ENCODE measurements around the gene CLIC3. TPM values are rescaled to one million over a fixed set of nuclear protein-coding genes. Genes with fewer than 3 reads are reported as not detected.
"Not testable (repeated sequence)": the region's sequence is repeated elsewhere in the genome, so short reads cannot be mapped to it uniquely, and the experiment has no call there.

CLIC3 gene
- total RNA-seq, 1 donor from 2014 or later, result 0.31 TPM

DNA sequence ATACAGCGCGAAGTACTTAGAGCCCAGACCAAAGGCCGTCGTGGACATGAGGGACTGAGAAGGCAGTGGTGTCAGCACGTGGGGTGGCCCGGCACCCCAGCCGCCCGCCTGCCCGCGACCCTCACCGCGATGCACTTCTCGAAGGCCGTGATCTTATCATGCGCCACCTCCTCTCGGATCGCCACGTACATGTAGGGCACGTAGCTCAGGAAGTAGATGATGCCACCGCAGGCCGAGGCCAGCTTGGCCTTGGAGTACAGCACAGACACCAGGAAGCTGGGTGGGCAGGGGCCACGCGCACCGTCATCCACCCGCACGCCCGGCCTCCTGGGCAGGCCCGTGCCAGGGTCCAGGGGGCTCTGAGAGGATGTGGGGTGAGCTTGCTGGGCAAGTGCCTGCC lies 20.7 kb upstream of the CLIC3 start:
- no peak for DNase-seq

DNA sequence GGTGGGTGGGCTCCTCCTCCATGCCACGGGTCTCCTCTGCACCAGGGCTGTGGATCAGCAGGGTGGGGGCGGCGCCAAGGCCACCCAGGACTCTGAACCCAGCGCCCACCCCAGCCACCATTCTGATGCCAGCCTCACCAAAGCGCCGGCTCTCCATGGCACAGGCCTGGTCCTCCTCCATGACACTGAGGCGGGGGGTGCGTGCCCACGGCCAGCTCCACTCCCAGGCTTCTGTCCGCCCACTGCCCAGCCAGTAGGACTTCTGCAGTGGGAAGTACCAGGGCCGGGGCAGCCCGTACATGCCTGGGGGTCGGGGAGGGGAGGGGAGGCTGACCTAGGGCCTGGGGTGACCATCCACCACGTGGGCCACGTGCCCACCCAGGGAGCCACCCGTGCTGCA lies 20.1 kb upstream of the CLIC3 start:
- no peak for DNase-seq

DNA sequence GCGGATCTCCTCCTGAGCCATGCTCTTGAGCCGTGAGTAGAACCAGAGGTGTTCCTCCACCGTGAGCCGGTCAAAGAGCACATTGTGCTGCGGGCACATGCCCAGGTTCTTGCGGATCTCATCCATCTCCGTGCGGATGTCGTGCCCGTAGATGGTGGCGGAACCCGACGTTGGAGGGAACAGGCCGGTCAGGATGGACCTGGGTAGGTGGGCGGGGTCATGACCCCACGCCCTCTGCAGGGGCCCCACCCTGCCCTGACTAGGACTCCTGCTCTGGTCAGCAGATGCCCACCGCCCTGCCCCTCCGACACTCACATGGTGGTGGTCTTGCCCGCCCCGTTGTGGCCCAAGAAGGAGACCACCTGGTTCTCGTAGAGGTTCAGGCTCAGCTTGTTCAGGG lies 19.6 kb upstream of the CLIC3 start:
- no peak for DNase-seq

DNA sequence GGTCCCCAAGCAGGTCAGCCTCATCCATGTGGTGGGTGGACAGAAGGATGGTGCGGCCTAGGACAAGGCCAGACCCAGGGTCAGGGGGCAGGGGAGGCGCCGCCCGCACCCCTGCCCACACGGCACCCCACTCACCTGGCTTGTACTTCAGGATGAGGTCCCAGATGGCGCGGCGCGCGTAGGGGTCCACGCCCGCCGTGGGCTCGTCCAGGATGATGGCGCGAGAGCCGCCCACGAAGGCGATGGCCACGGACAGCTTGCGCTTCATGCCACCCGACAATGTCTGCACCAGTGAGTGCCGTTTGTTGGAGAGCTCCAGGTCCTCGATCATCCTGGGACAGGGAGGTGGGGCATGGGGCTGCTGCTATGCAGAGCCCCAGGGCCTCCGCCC lies 19.2 kb upstream of the CLIC3 start:
- no peak for DNase-seq

DNA sequence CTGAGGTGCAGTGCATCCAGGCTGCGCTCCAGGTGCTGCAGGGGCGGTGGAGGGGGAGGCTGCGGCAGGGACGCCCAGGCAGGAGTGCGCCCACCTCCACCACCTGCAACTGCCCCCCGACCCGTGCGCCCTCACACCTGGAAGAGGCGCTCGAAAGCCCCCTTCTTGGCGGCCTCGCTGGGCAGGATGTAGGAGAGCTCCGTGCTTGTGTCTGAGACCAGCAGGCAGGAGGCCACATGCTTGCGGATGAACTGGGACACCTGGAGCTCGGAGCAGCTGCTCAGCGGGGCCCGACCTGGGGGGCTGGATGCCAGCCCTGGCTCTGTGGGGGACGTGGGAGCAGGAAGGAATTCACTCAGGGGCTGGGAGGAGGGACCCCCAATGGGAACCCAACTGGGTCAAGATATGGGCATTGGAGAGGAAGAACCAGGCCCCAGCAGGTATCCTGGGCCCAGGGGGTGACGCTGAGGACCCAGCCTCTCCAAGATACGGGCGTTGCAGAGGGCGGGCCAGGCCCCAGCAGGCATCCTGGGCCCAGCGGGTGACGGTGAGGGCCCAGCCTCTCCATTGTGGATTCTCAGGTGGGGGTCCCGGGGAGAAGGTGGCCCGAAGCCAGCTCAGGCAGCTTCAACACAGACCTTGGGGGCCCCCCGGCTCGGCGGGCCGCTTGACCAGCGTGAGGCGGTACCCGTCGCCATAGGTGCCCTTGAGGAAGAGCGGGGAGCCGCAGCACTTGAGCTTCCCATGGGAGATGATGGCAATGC lies 18.6 kb upstream of the CLIC3 start:
- no peak for DNase-seq

DNA sequence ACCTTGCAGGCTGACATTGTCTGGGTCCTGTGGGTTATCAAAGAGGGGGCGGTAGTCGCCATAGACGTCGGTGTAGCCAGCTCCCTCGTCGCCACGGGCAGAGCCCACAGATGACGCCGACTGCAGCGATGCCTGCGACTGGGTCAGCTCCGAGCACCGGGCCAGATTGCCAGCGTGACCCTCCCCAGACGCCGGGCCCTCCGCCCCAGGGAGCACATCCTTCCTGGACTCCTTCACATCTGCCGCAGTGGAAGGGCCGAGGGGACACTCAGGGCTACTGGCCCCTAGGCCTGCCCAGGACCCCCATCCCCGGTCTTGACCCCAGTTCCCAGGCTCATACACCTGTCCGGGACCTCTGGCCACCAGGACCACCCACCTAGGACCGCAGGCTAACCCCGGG lies 17.8 kb upstream of the CLIC3 start:
- no peak for DNase-seq

DNA sequence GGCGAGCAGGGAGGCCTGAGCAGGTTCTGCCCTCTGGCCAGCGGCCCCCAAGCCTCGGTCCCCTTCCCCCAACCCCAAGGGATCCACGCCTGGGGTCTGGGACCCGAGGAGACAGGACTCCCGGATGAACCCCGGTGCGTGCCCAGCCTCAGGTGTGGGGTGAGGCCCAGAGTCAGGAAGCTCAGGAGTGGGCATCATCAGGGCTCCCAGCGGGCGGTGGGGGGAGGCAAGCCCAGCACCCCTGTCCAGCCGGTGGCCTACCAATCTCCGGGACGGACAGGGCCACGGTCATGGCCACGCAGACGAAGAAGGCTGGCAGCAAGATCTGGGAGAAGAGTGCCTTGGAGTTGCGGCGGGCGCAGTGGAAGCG lies 17.2 kb upstream of the CLIC3 start:
- DNase-seq, result no peak

DNA sequence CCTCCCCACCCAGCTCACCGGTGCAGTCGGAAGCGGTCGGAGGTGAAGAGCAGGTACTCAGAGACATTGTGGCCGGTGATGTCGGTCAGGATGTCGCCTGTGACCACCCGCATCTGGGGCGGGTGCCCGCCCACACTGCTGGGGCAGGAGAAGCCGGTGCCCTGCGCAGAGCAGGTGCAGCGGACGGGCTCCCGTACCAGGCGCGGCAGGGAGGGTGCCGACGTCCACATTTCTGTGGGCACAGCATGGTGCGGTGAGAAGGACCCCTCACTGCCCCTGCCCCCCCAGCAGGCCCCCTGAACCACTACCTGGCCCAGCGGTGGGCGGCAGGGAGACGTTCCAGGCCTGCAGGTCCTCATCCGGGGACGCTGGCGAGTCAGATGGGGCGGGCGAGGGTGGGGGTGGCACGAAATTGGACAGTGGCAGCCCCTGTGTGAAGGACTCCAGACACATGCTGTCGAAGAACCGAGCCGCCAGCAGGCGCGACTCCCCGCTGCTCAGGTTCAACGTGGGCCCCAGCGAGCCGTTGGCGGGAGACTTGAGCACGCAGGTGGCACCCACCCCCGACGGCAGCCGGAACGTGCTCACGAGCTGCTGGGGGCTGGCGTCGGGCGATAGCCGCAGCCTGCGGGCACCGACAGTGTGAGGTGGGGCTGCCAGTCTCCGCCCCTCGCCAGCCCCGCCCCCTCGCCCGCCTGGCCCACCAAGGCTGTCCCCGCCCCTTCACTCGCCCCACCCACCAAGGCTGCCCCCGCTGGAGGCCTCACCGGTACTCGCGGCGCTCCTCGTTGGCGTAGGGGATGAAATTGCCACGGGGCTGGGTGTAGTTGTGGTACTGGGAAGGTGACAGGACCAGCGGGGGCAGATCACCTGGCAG lies 16.6 kb upstream of the CLIC3 start:
- DNase-seq, result no peak

DNA sequence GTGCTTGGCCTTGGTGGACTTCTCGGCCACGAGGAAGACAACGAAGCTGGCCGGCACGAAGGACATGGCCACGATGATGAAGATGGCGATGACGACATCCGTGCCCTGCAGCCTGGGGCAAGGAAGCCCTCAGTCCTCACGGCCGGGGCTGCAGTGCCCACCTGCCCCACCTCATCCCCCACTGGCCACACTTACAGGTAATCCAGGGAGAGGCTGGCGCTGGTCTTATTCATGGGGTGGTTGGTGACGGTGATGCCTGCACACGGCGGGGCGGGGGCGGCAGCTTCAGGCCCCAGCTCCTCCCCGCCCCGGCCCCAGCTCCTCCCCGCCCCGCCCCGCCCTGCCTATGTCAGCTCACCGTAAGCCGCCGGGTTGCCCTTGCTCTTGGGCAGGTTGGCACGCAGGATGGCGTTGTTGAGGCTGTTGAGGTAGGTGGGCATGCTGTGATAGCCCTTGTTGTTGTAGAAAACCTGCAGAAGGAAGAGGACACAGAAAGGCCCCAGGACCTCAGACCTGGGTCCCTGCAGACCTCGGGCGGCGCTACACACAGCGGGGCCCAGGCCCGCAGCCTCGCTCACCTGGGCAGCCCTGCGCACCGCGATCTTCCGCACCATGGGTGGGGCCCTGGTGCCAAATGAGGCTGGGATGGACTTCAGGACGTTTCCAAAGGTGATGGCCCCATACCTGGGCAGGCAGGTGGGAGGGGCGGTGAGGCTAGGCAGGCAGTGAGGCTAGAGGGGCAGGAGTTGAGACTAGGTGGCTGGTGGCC lies 15.7 kb upstream of the CLIC3 start:
- no peak for DNase-seq

DNA sequence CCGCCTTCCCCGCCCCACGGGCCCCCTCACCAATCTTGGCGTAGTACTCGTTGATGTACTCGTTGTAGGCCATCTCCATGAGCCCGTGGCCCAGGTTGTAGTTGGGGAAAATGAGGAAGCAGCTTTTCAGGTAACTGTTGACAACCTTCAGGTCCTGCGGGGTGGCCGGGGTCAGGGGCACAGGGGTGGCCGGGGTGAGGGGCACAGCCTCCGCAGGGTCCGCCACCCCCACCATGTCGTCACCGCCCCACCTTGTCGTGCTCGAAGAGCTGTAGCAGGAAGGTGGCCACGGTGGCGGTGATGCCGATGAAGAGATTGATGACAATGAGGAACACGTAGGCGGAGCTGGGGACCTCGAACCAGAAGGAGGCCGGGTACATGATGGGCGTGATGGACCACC lies 14.8 kb upstream of the CLIC3 start:
- no peak for DNase-seq

DNA sequence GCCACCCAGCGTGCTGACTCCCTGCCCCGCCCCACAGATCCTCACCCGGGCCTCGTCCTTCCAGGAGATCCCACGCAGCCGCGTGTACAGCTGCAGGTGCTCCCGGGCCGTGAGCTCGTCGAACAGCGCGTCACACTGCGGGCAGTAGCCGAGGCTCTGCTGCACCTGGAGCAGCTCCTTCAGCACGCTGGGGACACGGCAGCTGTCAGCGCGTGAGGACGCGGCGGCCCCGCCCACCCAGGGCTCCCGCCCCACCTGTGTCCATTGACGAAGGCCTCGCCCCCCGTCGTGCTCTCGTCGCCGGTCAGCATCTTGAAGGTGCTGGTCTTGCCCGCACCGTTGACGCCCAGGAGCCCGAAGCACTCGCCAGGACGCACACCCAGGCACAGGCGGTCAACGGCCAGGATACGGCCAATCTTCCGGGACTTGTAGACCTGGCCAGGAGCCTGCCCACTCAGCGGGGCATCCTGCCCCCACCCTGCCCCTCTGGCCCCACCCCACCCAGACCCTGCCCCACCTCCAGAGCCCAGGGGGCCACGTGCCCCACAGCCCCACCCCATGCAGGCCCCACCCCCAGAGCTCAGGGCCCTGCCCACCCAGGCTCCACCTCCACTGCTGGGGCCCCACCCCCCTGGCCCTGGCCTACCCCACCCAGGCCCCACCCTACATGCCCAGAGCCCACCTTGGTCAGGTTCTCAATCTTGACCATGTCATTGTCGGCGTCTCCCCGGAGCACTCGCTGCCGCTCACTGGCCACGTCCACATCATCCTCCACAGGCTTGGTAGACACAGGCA lies 13.8 kb upstream of the CLIC3 start:
- DNase-seq, result no peak

DNA sequence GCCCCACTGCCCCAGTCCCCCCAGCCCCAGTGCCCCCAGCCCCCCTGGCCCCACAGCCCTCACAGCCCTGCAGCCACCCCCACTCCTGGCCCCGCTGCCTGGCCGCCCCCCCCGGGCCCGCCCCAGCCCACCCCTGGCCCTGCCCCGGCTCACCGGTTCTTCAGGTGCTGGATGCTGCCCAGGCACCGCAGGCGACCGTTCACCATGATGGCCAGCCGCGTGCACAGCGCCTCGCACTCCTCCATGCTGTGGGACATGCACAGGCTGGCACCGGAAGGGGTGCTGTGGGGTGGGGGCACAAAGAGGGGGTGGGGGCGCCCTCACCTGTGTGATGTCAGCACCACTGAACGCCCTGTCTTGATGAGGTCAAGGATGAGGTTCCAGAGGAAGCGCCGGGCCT lies 12.8 kb upstream of the CLIC3 start:
- DNase-seq, result no peak

DNA sequence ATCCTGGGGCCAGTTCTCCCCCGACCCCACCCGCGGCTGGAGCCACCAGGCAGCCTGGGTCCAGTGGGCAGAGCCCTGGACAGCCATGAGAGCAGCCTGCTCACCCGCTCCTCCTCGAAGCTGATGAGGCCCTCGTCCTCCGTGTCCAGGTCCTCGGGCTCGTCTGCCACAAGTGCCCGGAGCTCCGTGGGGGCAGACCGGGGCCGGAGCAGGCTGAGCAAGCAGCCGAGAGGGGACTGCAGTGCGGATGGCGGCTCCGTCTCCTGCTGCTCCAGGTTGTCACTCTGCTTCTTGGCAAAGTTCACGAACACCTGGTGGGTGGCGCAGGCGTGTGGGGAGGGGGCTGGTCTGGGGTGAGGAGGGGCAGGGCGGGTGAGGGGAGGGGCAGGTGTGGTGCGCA lies 11.9 kb upstream of the CLIC3 start:
- DNase-seq, result no peak

DNA sequence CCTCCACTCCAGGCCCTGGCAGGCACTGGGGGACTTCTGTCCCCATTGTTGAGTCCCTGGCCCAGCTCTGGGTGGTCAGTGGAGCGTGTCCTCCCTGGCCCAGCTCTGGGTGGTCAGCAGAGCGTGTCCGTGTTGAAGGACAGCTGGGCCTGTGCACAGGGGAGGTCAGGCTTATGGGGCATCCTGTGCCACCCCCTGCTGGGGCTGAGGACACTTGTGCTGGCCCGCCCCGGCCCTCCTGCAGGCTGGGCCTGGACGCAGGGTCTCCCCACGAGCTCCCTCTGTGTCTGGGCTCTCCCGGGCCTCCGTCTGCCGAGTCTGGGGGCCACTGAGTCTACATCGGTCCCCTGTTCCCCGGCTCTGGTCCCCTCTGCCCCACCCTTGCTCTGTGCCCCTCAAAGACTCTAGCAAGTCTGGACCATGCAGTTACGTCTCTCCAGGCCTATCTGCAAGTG lies 11.5 kb upstream of the CLIC3 start:
- DNase-seq, result no peak

DNA sequence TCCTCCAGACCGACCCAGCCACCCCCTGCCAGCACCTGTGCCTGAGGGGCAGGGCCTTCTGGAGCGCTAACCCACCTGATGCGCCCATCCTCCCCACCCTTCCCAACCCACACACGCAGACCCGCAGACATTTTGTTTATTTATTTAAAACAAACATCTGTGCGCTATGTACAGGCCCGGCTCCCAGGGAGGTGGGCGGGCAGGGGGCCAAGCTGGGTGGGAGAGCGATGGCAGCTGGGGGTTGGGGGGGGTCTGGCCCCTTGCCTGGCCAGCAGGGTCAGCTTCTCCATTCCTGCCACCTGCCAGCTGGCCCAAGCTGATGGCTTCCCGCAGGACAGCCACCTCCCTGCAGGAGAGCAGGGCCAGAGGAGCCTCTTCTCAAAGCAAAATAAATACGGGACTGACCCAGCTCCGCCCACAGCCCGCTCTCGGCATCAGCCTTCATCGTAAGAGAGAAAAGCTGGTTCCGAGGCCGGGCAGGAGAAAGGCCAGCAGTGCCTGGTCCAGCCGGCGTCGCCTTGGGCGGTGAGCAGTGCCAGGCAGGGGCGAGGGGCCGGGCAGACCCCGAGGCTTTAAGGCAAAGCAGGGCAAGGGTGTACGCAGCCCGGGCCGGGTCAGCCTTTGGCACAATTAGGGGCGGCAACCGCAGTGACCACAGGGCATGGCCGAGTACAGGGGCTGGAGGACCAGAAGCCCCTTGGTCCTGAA lies 10.9 kb upstream of the CLIC3 start:
- no peak for DNase-seq

DNA sequence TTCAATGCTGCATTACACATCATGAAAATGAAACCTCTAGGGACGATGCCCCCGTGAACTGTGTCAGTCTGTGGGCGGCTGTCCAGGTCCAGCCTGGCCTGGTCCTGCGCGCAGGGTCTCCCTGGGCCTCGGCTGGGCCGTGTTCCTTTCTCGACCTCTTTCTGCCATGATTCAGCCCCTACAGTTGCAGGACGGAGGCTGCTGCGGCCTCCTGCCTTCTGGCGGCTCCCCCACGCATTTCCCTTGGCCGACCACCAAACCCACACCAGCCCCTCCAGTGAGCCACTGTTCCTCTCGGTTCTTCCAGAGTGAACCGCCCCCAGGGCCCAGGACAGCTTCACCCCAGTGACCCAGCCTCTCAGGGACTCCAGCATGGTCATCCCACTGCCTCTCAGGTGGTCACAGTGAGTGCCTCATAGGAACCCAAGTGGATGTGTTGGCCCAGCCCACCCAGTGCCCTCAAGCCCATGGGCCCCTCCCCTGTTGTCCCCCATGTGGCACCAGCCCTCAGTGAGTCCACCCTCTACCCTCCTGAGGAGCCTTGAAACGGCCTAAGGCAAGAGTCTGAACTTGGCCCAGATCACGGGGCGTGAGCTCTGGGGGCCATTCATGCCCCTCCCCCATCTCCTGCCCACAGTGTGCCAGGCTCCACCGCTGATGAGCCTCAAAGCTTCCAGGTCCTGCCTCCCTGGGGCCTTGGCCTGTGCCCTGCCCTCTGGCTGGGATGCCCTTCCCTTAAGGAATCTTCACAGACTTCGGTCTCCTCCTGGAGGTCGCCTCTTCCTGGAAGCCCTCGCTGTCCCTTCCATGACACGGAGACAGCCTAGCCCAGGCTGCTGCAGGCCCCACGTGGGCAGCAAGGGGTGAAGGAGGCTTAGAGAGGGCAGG lies 10.0 kb upstream of the CLIC3 start:
- DNase-seq, result no peak

DNA sequence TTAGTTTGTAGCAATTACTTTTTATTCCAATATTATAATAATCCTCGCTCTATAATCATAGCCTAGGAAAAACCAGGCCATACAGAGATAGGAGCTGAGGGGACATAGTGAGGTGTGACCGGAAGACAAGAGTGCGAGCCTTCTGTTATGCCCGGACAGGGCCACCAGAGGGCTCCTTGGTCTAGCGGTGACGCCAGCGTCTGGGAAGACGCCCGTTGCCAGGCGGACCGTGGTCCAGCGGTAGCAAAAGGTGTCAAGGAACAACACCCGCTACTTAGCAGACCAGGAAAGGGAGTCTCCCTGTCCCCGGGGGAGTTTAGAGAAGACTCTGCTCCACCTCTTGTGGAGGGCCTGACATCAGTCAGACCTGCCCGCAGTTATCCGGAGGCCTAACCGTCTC lies 7.9 kb upstream of the CLIC3 start:
- DNase-seq, result not testable (repeated sequence)

DNA sequence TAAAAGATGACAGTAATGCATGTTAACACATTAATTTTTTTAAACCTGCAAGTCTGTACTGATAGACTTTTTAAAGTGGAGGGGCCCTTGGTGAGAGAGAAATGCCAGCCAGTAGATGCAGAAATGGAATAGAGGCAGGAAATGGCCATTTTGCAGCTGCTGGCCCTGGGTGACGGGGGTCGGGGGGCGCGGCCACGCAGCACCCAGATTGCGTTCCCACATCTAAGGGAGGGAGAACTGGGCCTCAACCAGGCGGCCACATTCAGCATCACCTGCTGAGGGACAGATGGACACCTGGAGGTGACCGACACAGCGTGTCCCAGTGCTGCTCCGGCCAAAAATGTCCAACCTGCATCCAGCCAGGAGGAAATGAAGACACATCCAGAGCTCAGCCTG lies 6.3 kb upstream of the CLIC3 start:
- no peak for DNase-seq

DNA sequence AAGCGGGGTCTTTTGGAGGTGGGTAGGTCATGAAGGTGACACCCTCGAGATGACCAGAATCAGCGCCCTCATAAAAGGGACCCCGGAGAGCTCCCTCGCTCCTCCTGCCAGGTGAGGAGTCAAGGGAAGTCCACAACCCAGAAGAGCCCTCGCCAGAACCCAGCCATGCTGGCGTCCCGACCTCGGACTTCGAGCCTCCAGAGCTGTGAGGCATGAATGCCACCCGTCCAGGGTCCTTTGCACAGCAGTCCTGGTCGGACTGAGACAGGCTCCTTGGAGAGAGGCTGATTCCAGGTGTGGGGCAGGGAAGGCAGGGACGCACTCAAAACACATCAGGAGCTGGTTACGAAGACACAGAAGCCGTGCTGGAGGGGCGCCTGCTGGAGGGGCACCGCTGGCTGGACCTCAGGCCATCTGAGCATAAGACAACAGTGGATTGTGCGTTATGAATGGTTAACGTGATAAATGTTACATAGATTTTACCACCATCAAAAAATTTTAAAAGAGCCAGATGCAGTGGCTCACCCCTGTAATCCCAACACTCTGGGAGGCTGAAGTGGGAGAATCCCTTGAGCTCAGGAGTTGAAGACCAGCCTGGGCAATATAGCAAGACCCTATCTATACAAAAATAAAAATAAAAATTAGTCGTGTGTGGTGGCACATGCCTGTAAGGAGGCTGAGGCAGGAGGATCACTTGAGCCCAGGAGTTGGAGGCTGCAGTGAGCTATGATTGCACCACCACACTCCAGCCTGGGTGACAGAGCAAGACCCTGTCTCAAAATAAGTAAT lies 5.7 kb upstream of the CLIC3 start:
- no peak for DNase-seq

Measured in occipital lobe (tissue), 2 donors.